GM21367 (cell line): ENCODE data around the gene DLG1.

Experiments
- ATAC-seq: cut with Tn5 transposase; IDR thresholded peaks from one replicate; pipeline ENCODE4 v1.9.1; 2021; ENCODE audit not compliant: unreplicated experiment

Gene DLG1

GRCh38 chr3:197021729-197022404 is 276.5 kb downstream of the DLG1 start:
- ATAC-seq: no peak

- no peak for ATAC-seq
Measured at GRCh38 chr3:197021231-197021630, 277.2 kb downstream of the DLG1 start.

- ATAC-seq: no peak
Measured at GRCh38 chr3:197019535-197019934, 278.9 kb downstream of the DLG1 start.

- no peak for ATAC-seq
Measured at GRCh38 chr3:197019021-197019420, 279.4 kb downstream of the DLG1 start.

GRCh38 chr3:197017003-197017402 is 281.4 kb downstream of the DLG1 start:
- no peak for ATAC-seq

- no peak for ATAC-seq
Measured at GRCh38 chr3:197015790-197016736, 282.3 kb downstream of the DLG1 start.

GRCh38 chr3:197014942-197015575 is 283.4 kb downstream of the DLG1 start:
- ATAC-seq: no peak

- ATAC-seq: no peak
Measured at GRCh38 chr3:197014024-197014423, 284.4 kb downstream of the DLG1 start.

- ATAC-seq: no peak
Measured at GRCh38 chr3:197012540-197012883, 285.9 kb downstream of the DLG1 start.

- ATAC-seq: no peak
Measured at GRCh38 chr3:197011780-197012539, 286.5 kb downstream of the DLG1 start.

GRCh38 chr3:197010556-197011351 is 287.7 kb downstream of the DLG1 start:
- no peak for ATAC-seq

GRCh38 chr3:197009532-197010019 is 288.8 kb downstream of the DLG1 start:
- ATAC-seq: no peak

GRCh38 chr3:197008436-197009209 is 289.8 kb downstream of the DLG1 start:
- no peak for ATAC-seq

- ATAC-seq: no peak
Measured at GRCh38 chr3:197007953-197008352, 290.5 kb downstream of the DLG1 start.

GRCh38 chr3:197007296-197007940 is 291.0 kb downstream of the DLG1 start:
- no peak for ATAC-seq

- no peak for ATAC-seq
Measured at GRCh38 chr3:197006860-197007259, 291.6 kb downstream of the DLG1 start.

GRCh38 chr3:197006446-197006845 is 292.0 kb downstream of the DLG1 start:
- no peak for ATAC-seq

- ATAC-seq: no peak
Measured at GRCh38 chr3:197003461-197004385, 294.7 kb downstream of the DLG1 start.
